ENCODE data around the gene AK2. TPM values are rescaled to one million over a fixed set of nuclear protein-coding genes. Genes with fewer than 3 reads are reported as not detected.

Gene AK2
- total RNA-seq, 1 experiment from 2014 or later = 390 TPM

- Mint-ChIP-seq H3K4me1 (ENCODE audit: insufficient read depth, unreplicated experiment) (peaks cover 52% of the 10 kb centered on the region), H3K36me3 (ENCODE audit: insufficient read depth, unreplicated experiment) (peaks cover 46% of the 10 kb centered on the region), H3K27me3 (ENCODE audit: insufficient read depth, unreplicated experiment) (no peaks in the 10 kb centered on the region), H3K9me3 (ENCODE audit: unreplicated experiment) (no peaks in the 10 kb centered on the region), H3K27ac (ENCODE audit: low read depth, unreplicated experiment) (no peak overlapping the region), H3K4me3 (ENCODE audit: unreplicated experiment) (no peak overlapping the region)
- ChIA-PET CTCF (interaction anchor here (0.8 to 6.6 kb wide), 20 partner anchors 13 to 130 kb away, joined by 3 to 140 read pairs (median 8); partner anchors contain the start of genes AK2 and RNF19B), POLR2A (interaction anchor here (0.6 to 11.6 kb wide), 9 partner anchors 15 to 72 kb away, joined by 3 to 248 read pairs (median 17); partner anchors contain the start of gene RNF19B)
- DNase-seq (ENCODE audit: unreplicated experiment) = no peak
- no peak for TF ChIP-seq CTCF (IDR thresholded peaks at IDR 0.05; ENCODE audit: unreplicated experiment)
- BruUV-seq (replicated peaks) = no TSS peak
- intact Hi-C loops (cut with micrococcal nuclease) = loop anchor here (5.0 kb wide), 1 partner anchor 76 kb away; the partner anchor contains the start of gene AZIN2
These were observed 30.8 kb downstream of the AK2 start for GRCh38 chr1:33005838-33006421.

- no TSS peak for BruUV-seq (replicated peaks)
- no peak for DNase-seq (ENCODE audit: unreplicated experiment)
- Mint-ChIP-seq H3K4me1 (ENCODE audit: insufficient read depth, unreplicated experiment) (peaks cover 49% of the 10 kb centered on the region), H3K36me3 (ENCODE audit: insufficient read depth, unreplicated experiment) (peaks cover 39% of the 10 kb centered on the region), H3K4me3 (ENCODE audit: unreplicated experiment) (no peak overlapping the region), H3K27me3 (ENCODE audit: insufficient read depth, unreplicated experiment) (no peaks in the 10 kb centered on the region), H3K27ac (ENCODE audit: low read depth, unreplicated experiment) (peak overlapping the region; percentile 60), H3K9me3 (ENCODE audit: unreplicated experiment) (no peaks in the 10 kb centered on the region)
- TF ChIP-seq CTCF (IDR thresholded peaks at IDR 0.05; ENCODE audit: unreplicated experiment) = no peak
- CTCF ChIA-PET = interaction anchor here (0.5 to 6.6 kb wide), 16 partner anchors 13 to 176 kb away, joined by 3 to 140 read pairs (median 8); partner anchors contain the start of gene RNF19B
- POLR2A ChIA-PET = interaction anchor here (0.6 to 11.6 kb wide), 13 partner anchors 14 to 76 kb away, joined by 3 to 248 read pairs (median 4); partner anchors contain the start of gene RNF19B
- intact Hi-C loops (cut with micrococcal nuclease) = loop anchor here (5.0 kb wide), 1 partner anchor 77 kb away; the partner anchor contains the start of gene AZIN2
These were observed 31.4 kb downstream of the AK2 start for GRCh38 chr1:33005117-33005837.

GRCh38 chr1:33004613-33005012 is 32.1 kb downstream of the AK2 start:
- H3K36me3 Mint-ChIP-seq (ENCODE audit: insufficient read depth, unreplicated experiment) = peaks cover 33% of the 10 kb centered on the region
- TF ChIP-seq CTCF (IDR thresholded peaks at IDR 0.05; ENCODE audit: unreplicated experiment) = no peak
- CTCF ChIA-PET = interaction anchor here (1.1 to 6.6 kb wide), 7 partner anchors 12 to 71 kb away, joined by 3 to 140 read pairs (median 22); no protein-coding TSS in a partner anchor
- H3K4me1 Mint-ChIP-seq (ENCODE audit: insufficient read depth, unreplicated experiment) = peaks cover 46% of the 10 kb centered on the region
- no peak overlapping the region for H3K4me3 Mint-ChIP-seq (ENCODE audit: unreplicated experiment)
- peak; percentile 71 for DNase-seq (ENCODE audit: unreplicated experiment)
- peak overlapping the region; percentile 60 for H3K27ac Mint-ChIP-seq (ENCODE audit: low read depth, unreplicated experiment)
- no TSS peak for BruUV-seq (replicated peaks)
- POLR2A ChIA-PET = interaction anchor here (0.6 to 11.6 kb wide), 10 partner anchors 14 to 77 kb away, joined by 3 to 248 read pairs (median 4); partner anchors contain the start of gene RNF19B
- no peaks in the 10 kb centered on the region for H3K9me3 Mint-ChIP-seq (ENCODE audit: unreplicated experiment)
- H3K27me3 Mint-ChIP-seq (ENCODE audit: insufficient read depth, unreplicated experiment) = no peaks in the 10 kb centered on the region
- intact Hi-C loops (cut with micrococcal nuclease) = loop anchor here (5.0 kb wide), 1 partner anchor 78 kb away; the partner anchor contains the start of gene AZIN2

GRCh38 chr1:33003657-33004056 is 33.0 kb downstream of the AK2 start:
- BruUV-seq (replicated peaks) = no TSS peak
- no peak overlapping the region for H3K27ac Mint-ChIP-seq (ENCODE audit: low read depth, unreplicated experiment)
- ChIA-PET CTCF (interaction anchor here (0.6 to 6.6 kb wide), 4 partner anchors 11 to 70 kb away, joined by 3 to 71 read pairs (median 4); no protein-coding TSS in a partner anchor), POLR2A (interaction anchor here (0.6 to 11.6 kb wide), 6 partner anchors 13 to 506 kb away, joined by 3 to 248 read pairs (median 5); partner anchors contain the start of gene RNF19B)
- no peaks in the 10 kb centered on the region for H3K27me3 Mint-ChIP-seq (ENCODE audit: insufficient read depth, unreplicated experiment)
- no peaks in the 10 kb centered on the region for H3K9me3 Mint-ChIP-seq (ENCODE audit: unreplicated experiment)
- intact Hi-C loops (cut with micrococcal nuclease) = no loop called here
- H3K4me3 Mint-ChIP-seq (ENCODE audit: unreplicated experiment) = no peak overlapping the region
- no peak for TF ChIP-seq CTCF (IDR thresholded peaks at IDR 0.05; ENCODE audit: unreplicated experiment)
- peaks cover 38% of the 10 kb centered on the region for H3K4me1 Mint-ChIP-seq (ENCODE audit: insufficient read depth, unreplicated experiment)
- H3K36me3 Mint-ChIP-seq (ENCODE audit: insufficient read depth, unreplicated experiment) = peaks cover 23% of the 10 kb centered on the region
- no peak for DNase-seq (ENCODE audit: unreplicated experiment)
